IMR-90 (cell line): Measurements from ENCODE around the gene MMEL1. TPM values are rescaled to one million over a fixed set of nuclear protein-coding genes. Genes with fewer than 3 reads are reported as not detected.

ENCODE experiments used
- ATAC-seq: fragments of 200-7000 bp; cut with Tn5 transposase; 2 replicates; pipeline ENCODE4 v1.9.1; 2020; ENCODE audit warnings: low read depth, mild to moderate bottlenecking, moderate library complexity
- BruUV-seq: library from RNA; stranded (reverse); fragments of 400-500 nt; replicated peaks from 2 replicates; lab custom pipeline; 2021; lab: Mats Ljungman, UMichigan
- CTCF ChIA-PET: fragments of 300-600 bp; formaldehyde crosslinking; extraction: SDS; loops from one replicate; lab custom pipeline; 2021; ENCODE audit warnings: antibody characterized with exemption; lab: Yijun Ruan, JAX
- POLR2A ChIA-PET: fragments of 300-600 bp; sonication (Branson Sonifier 250); formaldehyde crosslinking; loops from one replicate; lab custom pipeline; 2022; ENCODE audit warnings: antibody characterized with exemption; ENCODE audit not compliant: unreplicated experiment; lab: Charles Lee
- DNase-seq: peaks from one replicate; pipeline ENCODE4 v3.0.0; 2013
- H2AFZ ChIP-seq: replicated peaks from 2 replicates; pipeline ENCODE3; 2013; ENCODE audit warnings: low read length, mild to moderate bottlenecking; ENCODE audit not compliant: poor library complexity
- H2AK5ac ChIP-seq: 2 replicates; pipeline ENCODE4 v1.6.1; 2013; ENCODE audit warnings: low read depth, low read length, inconsistent platforms
- H2AK9ac ChIP-seq: replicated peaks from 2 replicates; pipeline ENCODE3; 2013; ENCODE audit warnings: mild to moderate bottlenecking, low read depth, low read length, moderate library complexity; ENCODE audit not compliant: poor library complexity
- H2BK120ac ChIP-seq: 2 replicates; pipeline ENCODE4 v1.6.1; 2013; ENCODE audit warnings: low read depth, low read length, inconsistent platforms
- H2BK15ac ChIP-seq: 3 replicates; pipeline ENCODE4 v1.6.1; 2013; ENCODE audit warnings: low read depth, low read length, inconsistent platforms
- H2BK20ac ChIP-seq: 2 replicates; pipeline ENCODE4 v1.6.1; 2013; ENCODE audit warnings: low read depth, mild to moderate bottlenecking, inconsistent platforms, low read length, moderate library complexity
- H2BK5ac ChIP-seq: 2 replicates; pipeline ENCODE4 v1.6.1; 2013; ENCODE audit warnings: mild to moderate bottlenecking, low read depth, low read length, inconsistent platforms; ENCODE audit not compliant: poor library complexity, severe bottlenecking
- H3K14ac ChIP-seq: replicated peaks from 2 replicates; pipeline ENCODE4 v1.6.1; 2013; ENCODE audit warnings: low read depth, low read length, inconsistent platforms
- H3K18ac ChIP-seq: 2 replicates; pipeline ENCODE4 v1.6.1; 2013; ENCODE audit warnings: low read depth, low read length, control low read depth
- H3K23ac ChIP-seq: 2 replicates; pipeline ENCODE4 v1.6.1; 2013; ENCODE audit warnings: low read depth, low read length, inconsistent platforms
- H3K27ac ChIP-seq: 2 replicates; pipeline ENCODE4 v1.5.1; 2013; ENCODE audit warnings: mild to moderate bottlenecking, control low read depth, low read length; ENCODE audit not compliant: insufficient read depth
- H3K27me3 ChIP-seq: 2 replicates; pipeline ENCODE4 v1.6.1; 2013; ENCODE audit warnings: low read length; ENCODE audit not compliant: control insufficient read depth, insufficient read depth
- H3K36me3 ChIP-seq: 2 replicates; pipeline ENCODE4 v1.6.1; 2013; ENCODE audit warnings: low read length, mixed read lengths; ENCODE audit not compliant: control insufficient read depth, insufficient read depth
- H3K4ac ChIP-seq: 2 replicates; pipeline ENCODE4 v1.6.1; 2013; ENCODE audit warnings: low read depth, low read length, inconsistent platforms
- H3K4me1 ChIP-seq: 2 replicates; pipeline ENCODE4 v1.6.1; 2013; ENCODE audit warnings: low read length, mixed read lengths; ENCODE audit not compliant: control insufficient read depth, insufficient read depth
- H3K4me2 ChIP-seq: 2 replicates; pipeline ENCODE4 v1.6.1; 2013; ENCODE audit warnings: low read depth, mild to moderate bottlenecking, control low read depth, low read length, moderate library complexity
- H3K4me3 ChIP-seq: 2 replicates; pipeline ENCODE4 v1.5.1; 2013; ENCODE audit warnings: low read depth, mild to moderate bottlenecking, control low read depth, low read length, moderate library complexity; ENCODE audit not compliant: insufficient read depth
- H3K56ac ChIP-seq: 2 replicates; pipeline ENCODE4 v1.6.1; 2013; ENCODE audit warnings: low read length, inconsistent platforms; ENCODE audit not compliant: insufficient read depth; ENCODE audit errors: extremely low read depth
- H3K79me1 ChIP-seq, 2 experiments: 2 replicates each; pipeline ENCODE4 v1.6.1; 2013; ENCODE audit warnings: low read length in 2 of 2, inconsistent platforms in 1 of 2, low read depth in 1 of 2
- H3K9ac ChIP-seq: 2 replicates; pipeline ENCODE4 v1.6.1; 2013; ENCODE audit warnings: low read depth, low read length, control low read depth
- H3K9me1 ChIP-seq: 2 replicates; pipeline ENCODE4 v1.6.1; 2013; ENCODE audit warnings: low read length, inconsistent platforms; ENCODE audit not compliant: insufficient read depth
- H3K9me3 ChIP-seq: 2 replicates; pipeline ENCODE4 v1.6.1; 2013; ENCODE audit warnings: low read length; ENCODE audit not compliant: control insufficient read depth, insufficient read depth
- H4K20me1 ChIP-seq: 2 replicates; pipeline ENCODE4 v1.6.1; 2013; ENCODE audit warnings: low read length, inconsistent platforms; ENCODE audit not compliant: insufficient read depth
- H4K5ac ChIP-seq: 2 replicates; pipeline ENCODE4 v1.6.1; 2013; ENCODE audit warnings: mild to moderate bottlenecking, low read depth, low read length, control low read depth
- H4K8ac ChIP-seq, 2 experiments: 2 replicates each; pipeline ENCODE4 v1.6.1; 2013; ENCODE audit warnings: low read depth in 2 of 2, low read length in 2 of 2, control low read depth in 1 of 2, inconsistent platforms in 1 of 2
- H4K91ac ChIP-seq: 2 replicates; pipeline ENCODE4 v1.6.1; 2013; ENCODE audit warnings: low read depth, low read length, inconsistent platforms; ENCODE audit not compliant: insufficient read depth
- BHLHE40 ChIP-seq: fragments of 150-350 bp; IDR thresholded peaks from 2 replicates; pipeline ENCODE4 v1.6.1; 2016; ENCODE audit warnings: mild to moderate bottlenecking, low read depth, low read length
- CTCF ChIP-seq: conservative IDR thresholded peaks from 2 replicates; pipeline ENCODE4 v1.5.1; 2012; ENCODE audit warnings: mild to moderate bottlenecking, low read depth, low read length, improper control_type of control experiment
- ELK1 ChIP-seq: fragments of 150-350 bp; IDR thresholded peaks from 2 replicates; pipeline ENCODE4 v1.6.1; 2016; ENCODE audit warnings: low read depth, mild to moderate bottlenecking, low read length, moderate library complexity, borderline replicate concordance
- FOS ChIP-seq: fragments of 150-350 bp; IDR thresholded peaks from 2 replicates; pipeline ENCODE4 v1.6.1; 2016; ENCODE audit warnings: low read depth, low read length
- MAFK ChIP-seq: IDR thresholded peaks from 2 replicates; pipeline ENCODE4 v1.6.1; 2012; ENCODE audit warnings: low read depth, low read length, improper control_type of control experiment
- NFE2L2 ChIP-seq: fragments of 150-350 bp; IDR thresholded peaks from 2 replicates; pipeline ENCODE4 v1.6.1; 2016; ENCODE audit warnings: low read depth, mild to moderate bottlenecking, low read length
- POLR2A ChIP-seq: IDR thresholded peaks from 2 replicates; pipeline ENCODE4 v1.6.1; 2012; ENCODE audit warnings: mild to moderate bottlenecking, low read depth, low read length
- RAD21 ChIP-seq: IDR thresholded peaks from 2 replicates; pipeline ENCODE4 v1.6.1; 2012; ENCODE audit warnings: low read length, improper control_type of control experiment
- RCOR1 ChIP-seq: IDR thresholded peaks from 2 replicates; pipeline ENCODE4 v1.6.1; 2012; ENCODE audit warnings: mild to moderate bottlenecking, low read length, improper control_type of control experiment; ENCODE audit not compliant: insufficient replicate concordance
- RFX5 ChIP-seq: IDR thresholded peaks from 2 replicates; pipeline ENCODE4 v1.8.0; 2012; ENCODE audit warnings: low read depth, mild to moderate bottlenecking, low read length, moderate library complexity
- SMC3 ChIP-seq: fragments of 150-350 bp; IDR thresholded peaks from 2 replicates; pipeline ENCODE4 v1.6.1; 2016; ENCODE audit warnings: low read depth, mild to moderate bottlenecking, antibody characterized with exemption, low read length, moderate library complexity
- USF2 ChIP-seq: fragments of 150-350 bp; IDR thresholded peaks from 2 replicates; pipeline ENCODE4 v1.6.1; 2017; ENCODE audit warnings: mild to moderate bottlenecking, antibody characterized with exemption, low read length, low read depth
- WGBS, 2 experiments: methylation state at CpG; one replicate each; pipeline versions ENCODE4 v1.1.5 to v1.1.7; 2013; ENCODE audit warnings: missing lambda C conversion rate in 2 of 2; ENCODE audit not compliant: insufficient read length in 1 of 2; ENCODE audit errors: extremely low coverage in 2 of 2; 5-methylcytosine and 5-hydroxymethylcytosine counted together
- dilution Hi-C: fragments of 300-500 bp; cut with HindIII; formaldehyde crosslinking; loops from one replicate; pipeline ENCODE4 v1.14.3; 2018; ENCODE audit warnings: low sequenced_read_pairs; ENCODE audit not compliant: unreplicated experiment
- in situ Hi-C: fragments of 300-500 bp; cut with MboI; formaldehyde crosslinking; loops from 3 replicates; pipeline ENCODE4 v1.14.3; 2019; ENCODE audit warnings: low sequenced_read_pairs, inconsistent platforms, mixed read lengths
- intact Hi-C: fragments of 100-400 bp; cut with micrococcal nuclease; formaldehyde crosslinking; loops from 2 replicates; pipeline ENCODE4 v1.10.0; 2022
- polyA plus RNA-seq, 3 experiments: library from polyadenylated mRNA; depleted of rRNA; stranded (reverse); fragments of >200 nt; gene quantifications; 2 replicates each; pipeline ENCODE4 v1.2.3, GENCODE V29; 2012; ENCODE audit warnings: low replicate concordance in 1 of 3
- total RNA-seq: library from RNA; depleted of rRNA; stranded (reverse); fragments of >200 nt; gene quantifications from 2 replicates; pipeline ENCODE4 v1.2.3, GENCODE V29; 2012

The MMEL1 gene
- total and polyA plus RNA-seq, 2 of the 4 experiments (the other 2 are of a cell fraction) = under 0.01 to 0.12 TPM

- 60% methylated on average over 1 of the region's 11 CpGs; no CpG with 5 or more reads in 1 of the 2 experiments for WGBS, 2 experiments
- Histone ChIP-seq H4K5ac (no peak overlapping the region), H2AK5ac (no peak overlapping the region), H4K8ac (no peak overlapping the region), H3K56ac (no peak overlapping the region), H3K18ac (no peak overlapping the region), H3K14ac (no peak overlapping the region), H3K9ac (no peak overlapping the region), H3K4ac (no peak overlapping the region), H3K79me1 (no peaks in the 10 kb centered on the region; a peak in 1 of 4 replicates), H2AK9ac (no peak overlapping the region), H2BK5ac (no peak overlapping the region), H2BK20ac (no peak overlapping the region), H3K36me3 (no peaks in the 10 kb centered on the region), H2BK120ac (no peak overlapping the region), H4K20me1 (no peaks in the 10 kb centered on the region), H3K27ac (no peak overlapping the region), H2AFZ (no peak overlapping the region), H3K4me3 (no peak overlapping the region), H2BK15ac (no peak overlapping the region), H3K23ac (no peak overlapping the region), H3K4me2 (no peak overlapping the region), H3K4me1 (no peaks in the 10 kb centered on the region), H3K9me3 (peaks cover 4% of the 10 kb centered on the region; the same call in 1 of the 2 replicates), H3K27me3 (no peaks in the 10 kb centered on the region), H4K91ac (no peak overlapping the region), H3K9me1 (no peaks in the 10 kb centered on the region)
- TF ChIP-seq SMC3 (no peak), ELK1 (no peak), POLR2A (no peak), RCOR1 (no peak), MAFK (no peak), FOS (no peak), CTCF (no peak), USF2 (no peak), RFX5 (no peak), RAD21 (no peak), NFE2L2 (no peak), BHLHE40 (no peak)
- ATAC-seq = no peak
- DNase-seq = no peak
- ChIA-PET CTCF (no interaction called here), POLR2A (no interaction called here)
- dilution Hi-C loops = no loop called here
- intact Hi-C loops = no loop called here
- BruUV-seq = no TSS peak
- in situ Hi-C loops = no loop called here
Measured at GRCh38 chr1:2639203-2639602, 6.4 kb upstream of the MMEL1 start.
